GM10847 (cell line): Measurements from ENCODE around the gene DCTN2.

Source experiments
- POLR2A ChIP-seq: IDR thresholded peaks from 2 replicates; pipeline ENCODE4 v1.6.1; 2011; ENCODE audit not compliant: insufficient read length; ENCODE audit errors: extremely low read depth

Gene DCTN2

GRCh38 chr12:57489157-57489641, 57.8 kb downstream of the DCTN2 start:
- no peak for TF ChIP-seq POLR2A

GRCh38 chr12:57488402-57489156, 58.4 kb downstream of the DCTN2 start:
- no peak for TF ChIP-seq POLR2A

DNA sequence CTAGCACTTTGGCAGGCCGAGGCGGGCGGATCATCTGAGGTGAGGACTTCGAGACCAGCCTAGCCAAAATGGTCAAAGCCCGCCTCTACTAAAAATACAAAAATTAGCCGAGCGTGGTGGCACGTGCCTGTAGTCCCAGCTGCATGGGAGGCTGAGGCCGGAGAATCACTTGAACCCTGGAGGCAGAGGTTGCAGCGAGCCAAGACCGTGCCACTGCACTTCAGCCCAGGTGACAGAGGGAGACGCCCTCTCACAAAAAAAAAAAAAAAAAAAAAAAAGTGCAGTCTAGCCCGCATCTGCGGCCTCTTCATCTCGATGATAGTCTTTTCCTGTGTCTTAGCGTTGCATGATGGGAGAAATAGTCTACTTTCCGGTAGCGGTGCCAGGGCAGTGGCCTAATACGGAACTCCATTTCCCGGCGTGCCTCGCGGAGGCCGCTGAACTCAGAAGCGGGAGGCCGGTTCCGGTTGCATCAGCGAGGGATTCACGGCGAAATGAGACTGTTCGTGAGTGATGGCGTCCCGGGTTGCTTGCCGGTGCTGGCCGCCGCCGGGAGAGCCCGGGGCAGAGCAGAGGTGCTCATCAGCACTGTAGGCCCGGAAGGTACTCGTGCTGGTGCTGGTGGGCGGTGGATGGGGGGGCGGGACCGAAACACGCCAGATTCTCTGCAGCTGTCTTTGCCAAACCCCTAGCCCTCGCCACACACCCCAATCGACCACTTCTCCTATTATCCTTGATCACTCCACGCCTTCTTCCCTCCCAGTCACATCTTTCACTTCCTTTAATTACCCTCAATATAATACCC, 59.2 kb downstream of the DCTN2 start, which contains the start of gene MARS1:
TSS of gene MARS1 (plus strand) at position 472 of the 805 bp plus-strand sequence. CDS start at position 495, 23 bp downstream.
- peak; percentile 69 for TF ChIP-seq POLR2A

- no peak for TF ChIP-seq POLR2A
Measured at GRCh38 chr12:57487055-57487596, 59.9 kb downstream of the DCTN2 start.

DNA sequence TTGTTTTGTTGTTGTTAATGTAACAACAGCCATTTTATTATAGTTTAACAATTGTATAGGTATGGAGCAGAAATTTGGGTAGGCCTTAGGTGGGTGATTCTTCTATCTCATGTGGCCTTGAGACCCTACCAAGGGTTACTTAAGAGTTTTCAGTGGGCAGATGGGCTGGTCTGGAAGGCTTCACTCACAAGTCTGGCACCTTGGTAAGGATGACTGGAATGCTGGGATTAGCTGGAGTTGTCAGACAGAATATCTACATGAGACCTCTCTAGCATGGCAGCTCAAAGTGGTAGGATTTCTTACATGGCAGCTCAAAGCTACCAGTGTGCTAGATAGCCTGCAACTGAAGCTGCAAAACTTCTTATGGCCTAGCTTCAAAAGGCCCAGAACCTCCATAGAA, 61.3 kb downstream of the DCTN2 start:
- no peak for TF ChIP-seq POLR2A

DNA sequence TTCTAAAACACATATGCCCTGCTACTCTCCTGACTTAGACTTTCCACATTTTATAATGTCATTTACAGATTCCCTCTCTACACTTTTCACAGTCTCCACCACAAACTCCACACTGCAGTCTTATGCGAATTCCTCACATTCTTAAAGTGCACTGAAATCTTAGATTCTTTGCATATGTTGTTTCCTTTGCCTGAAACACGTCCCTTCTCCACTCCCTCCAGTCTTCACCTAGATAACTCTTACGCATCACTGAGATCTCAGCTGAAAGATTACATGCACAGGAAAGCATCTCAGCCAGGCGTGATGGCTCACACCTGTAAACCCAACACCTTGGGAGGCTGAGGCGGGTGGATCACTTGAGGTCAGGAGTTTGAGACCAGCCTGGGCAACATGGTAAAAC, 63.5 kb downstream of the DCTN2 start:
- no peak for TF ChIP-seq POLR2A

GRCh38 chr12:57481671-57482070, 65.3 kb downstream of the DCTN2 start:
- no peak for TF ChIP-seq POLR2A
